Kidney (tissue), 14 donors: ENCODE results near the gene NTN4. TPM values are rescaled to one million over a fixed set of nuclear protein-coding genes. Genes with fewer than 3 reads are reported as not detected.

Experiments
- DNase-seq, 5 donors: peaks; one replicate each; pipeline ENCODE4 v3.0.0-alpha.2; 2013 to 2020
- FAIRE-seq: peaks from 2 replicates; lab custom pipeline; 2012; peaks lifted over from hg19 to GRCh38; lab: Jason Lieb, UNC
- H3K27ac ChIP-seq, 2 donors: one replicate each; pipeline ENCODE4 v1.7.0; 2013; ENCODE audit warnings: low read depth in 2 of 2, low read length in 2 of 2, inconsistent platforms in 1 of 2
- H3K27me3 ChIP-seq: one replicate; pipeline ENCODE4 v1.7.1; 2013; ENCODE audit warnings: low read length, inconsistent platforms; ENCODE audit not compliant: control insufficient read depth, insufficient read depth
- H3K36me3 ChIP-seq, 3 donors: one replicate each; pipeline versions ENCODE4 v1.7.0 to v1.7.1; 2013; ENCODE audit warnings: low read length in 3 of 3, control low read depth in 1 of 3, inconsistent platforms in 1 of 3; ENCODE audit not compliant: insufficient read depth in 3 of 3, control insufficient read depth in 2 of 3
- H3K4me1 ChIP-seq, 3 donors: one replicate each; pipeline versions ENCODE4 v1.7.0 to v1.7.1; 2013; ENCODE audit warnings: low read length in 3 of 3, inconsistent platforms in 1 of 3, low read depth in 1 of 3; ENCODE audit not compliant: control insufficient read depth in 2 of 3, insufficient read depth in 2 of 3
- H3K4me3 ChIP-seq, 3 donors: one replicate each; pipeline versions ENCODE4 v1.7.0 to v1.8.1; 2013; ENCODE audit warnings: low read length in 3 of 3, control low read depth in 1 of 3, inconsistent platforms in 1 of 3
- H3K9ac ChIP-seq, 3 donors: one replicate each; pipeline versions ENCODE4 v1.7.0 to v1.7.1; 2013; ENCODE audit warnings: low read length in 3 of 3, control low read depth in 1 of 3, inconsistent platforms in 1 of 3
- H3K9me3 ChIP-seq, 3 donors: one replicate each; pipeline versions ENCODE4 v1.7.0 to v1.7.1; 2013; ENCODE audit warnings: low read length in 3 of 3, control low read depth in 1 of 3, inconsistent platforms in 1 of 3; ENCODE audit not compliant: control insufficient read depth in 2 of 3, insufficient read depth in 1 of 3
- CTCF ChIP-seq: IDR thresholded peaks from 3 replicates; pipeline ENCODE4 v1.5.1; 2012; ENCODE audit warnings: mild to moderate bottlenecking, moderate library complexity, borderline replicate concordance; ENCODE audit not compliant: insufficient read depth; ENCODE audit errors: extremely low read depth
- intact Hi-C: fragments of 100-400 bp; cut with DNase I; formaldehyde crosslinking; loops from one replicate; pipeline ENCODE4 v1.11.1; 2022
- polyA plus RNA-seq: library from polyadenylated mRNA; stranded (reverse); fragments of 350-450 nt; fragmentation: Illumina TruSeq; extraction: RNeasy Lipid Tissue Mini Kit (QIAGEN cat#74804); gene quantifications from one replicate; pipeline ENCODE4 v1.2.3, GENCODE V29; 2014; ENCODE audit warnings: low read depth, low replicate concordance; ENCODE audit not compliant: insufficient read depth
- total RNA-seq: library from RNA; stranded (reverse); fragmentation: NEBNext Ultra II Directional; extraction: Animal tissue kit (Norgen Biotek cat#: 25700); gene quantifications from one replicate; pipeline ENCODE4 v1.2.1, GENCODE V29; 2021
- donor health status: control.
- donor health status: control.
- donor health status: control.
- donor health status: control.
- donor health status: control.
- donor health status: DM: yes; HTN: yes; CAD: no.
- donor health status: Normal renal cell carcinoma (clear cell type).

The NTN4 gene
- total and polyA plus RNA-seq, 2 donors from 2014 or later = 71.0 to 83.2 TPM

- Histone ChIP-seq H3K36me3 (peaks cover 0 to 23% (median 3%) of the 10 kb centered on the region in 3 donors), H3K4me3 (no peak overlapping the region), H3K27me3 (no peaks in the 10 kb centered on the region), H3K27ac (no peak overlapping the region), H3K9me3 (no peaks in the 10 kb centered on the region), H3K4me1 (peaks cover 0 to 3% (median 0%) of the 10 kb centered on the region in 3 donors), H3K9ac (no peak overlapping the region)
- TF ChIP-seq CTCF = no peak
- no peak for FAIRE-seq
- intact Hi-C loops = no loop called here
- no peak for DNase-seq
These were observed 48.0 kb downstream of the NTN4 start for GRCh38 chr12:95742586-95742985.

- peaks cover 0 to 31% (median 3%) of the 10 kb centered on the region in 3 donors for H3K36me3 ChIP-seq
- no peak for FAIRE-seq
- no peaks in the 10 kb centered on the region for H3K9me3 ChIP-seq
- no peak for TF ChIP-seq CTCF
- intact Hi-C loops = no loop called here
- H3K4me3 ChIP-seq = no peak overlapping the region
- H3K4me1 ChIP-seq = peaks cover 0 to 3% (median 0%) of the 10 kb centered on the region in 3 donors
- no peaks in the 10 kb centered on the region for H3K27me3 ChIP-seq
- no peak overlapping the region for H3K9ac ChIP-seq
- no peak for DNase-seq
- no peak overlapping the region for H3K27ac ChIP-seq
These were observed 48.9 kb downstream of the NTN4 start for GRCh38 chr12:95741635-95742034.

GRCh38 chr12:95740751-95741150 lies 49.8 kb downstream of the NTN4 start:
- no peak overlapping the region for H3K4me3 ChIP-seq
- H3K36me3 ChIP-seq = peaks cover 0 to 35% (median 3%) of the 10 kb centered on the region in 3 donors
- H3K4me1 ChIP-seq = peaks cover 0 to 3% (median 0%) of the 10 kb centered on the region in 3 donors
- no peaks in the 10 kb centered on the region for H3K9me3 ChIP-seq
- no peak overlapping the region for H3K27ac ChIP-seq
- no peak overlapping the region for H3K9ac ChIP-seq
- DNase-seq (no peak), FAIRE-seq (no peak)
- no peaks in the 10 kb centered on the region for H3K27me3 ChIP-seq
- intact Hi-C loops = no loop called here
- no peak for TF ChIP-seq CTCF
